ENCODE data around the gene P4HA1. TPM values are rescaled to one million over a fixed set of nuclear protein-coding genes. Genes with fewer than 3 reads are reported as not detected.
"Not testable (repeated sequence)": the region's sequence is repeated elsewhere in the genome, so short reads cannot be mapped to it uniquely, and the experiment has no call there.

The P4HA1 gene
- total RNA-seq, 1 experiment from 2014 or later = 20.9 TPM

DNA sequence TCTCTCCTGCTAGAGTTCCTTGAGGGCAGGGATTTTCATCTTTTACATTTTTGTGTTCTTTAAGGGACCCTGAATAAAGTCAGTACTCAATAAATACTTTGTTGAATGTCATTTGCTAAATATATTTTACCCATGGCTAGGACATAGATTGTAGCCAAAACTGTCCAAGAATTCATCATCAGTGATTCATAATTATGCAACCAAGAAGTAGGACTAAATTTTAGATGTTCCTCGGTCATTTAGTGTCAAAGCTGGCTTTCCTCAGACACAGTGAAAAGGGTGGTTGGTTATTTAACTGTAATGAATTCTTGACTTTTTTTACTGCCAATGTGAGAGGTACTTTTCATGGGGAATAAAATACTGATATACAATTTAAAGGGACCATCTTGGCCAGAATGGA lies 16.9 kb upstream of the P4HA1 start:
- Mint-ChIP-seq H3K36me3 (ENCODE audit: insufficient read depth, unreplicated experiment) (peaks cover 24% of the 10 kb centered on the region), H3K27me3 (ENCODE audit: unreplicated experiment) (no peaks in the 10 kb centered on the region), H3K27ac (ENCODE audit: unreplicated experiment) (no peak overlapping the region), H3K4me1 (ENCODE audit: low read depth, unreplicated experiment) (no peaks in the 10 kb centered on the region), H3K4me3 (ENCODE audit: low read depth, unreplicated experiment) (no peak overlapping the region), H3K9me3 (ENCODE audit: low read depth, unreplicated experiment) (peaks cover 5% of the 10 kb centered on the region)
- TF ChIP-seq, protein P1, sequence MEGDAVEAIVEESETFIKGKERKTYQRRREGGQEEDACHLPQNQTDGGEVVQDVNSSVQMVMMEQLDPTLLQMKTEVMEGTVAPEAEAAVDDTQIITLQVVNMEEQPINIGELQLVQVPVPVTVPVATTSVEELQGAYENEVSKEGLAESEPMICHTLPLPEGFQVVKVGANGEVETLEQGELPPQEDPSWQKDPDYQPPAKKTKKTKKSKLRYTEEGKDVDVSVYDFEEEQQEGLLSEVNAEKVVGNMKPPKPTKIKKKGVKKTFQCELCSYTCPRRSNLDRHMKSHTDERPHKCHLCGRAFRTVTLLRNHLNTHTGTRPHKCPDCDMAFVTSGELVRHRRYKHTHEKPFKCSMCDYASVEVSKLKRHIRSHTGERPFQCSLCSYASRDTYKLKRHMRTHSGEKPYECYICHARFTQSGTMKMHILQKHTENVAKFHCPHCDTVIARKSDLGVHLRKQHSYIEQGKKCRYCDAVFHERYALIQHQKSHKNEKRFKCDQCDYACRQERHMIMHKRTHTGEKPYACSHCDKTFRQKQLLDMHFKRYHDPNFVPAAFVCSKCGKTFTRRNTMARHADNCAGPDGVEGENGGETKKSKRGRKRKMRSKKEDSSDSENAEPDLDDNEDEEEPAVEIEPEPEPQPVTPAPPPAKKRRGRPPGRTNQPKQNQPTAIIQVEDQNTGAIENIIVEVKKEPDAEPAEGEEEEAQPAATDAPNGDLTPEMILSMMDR (IDR thresholded peaks at IDR 0.05; ENCODE audit: unreplicated experiment) = no peak
- intact Hi-C loops (cut with micrococcal nuclease; ENCODE audit: unreplicated experiment) = no loop called here
- CTCF ChIA-PET = no interaction called here
- no TSS peak for BruUV-seq (replicated peaks)
- DNase-seq = no peak

DNA sequence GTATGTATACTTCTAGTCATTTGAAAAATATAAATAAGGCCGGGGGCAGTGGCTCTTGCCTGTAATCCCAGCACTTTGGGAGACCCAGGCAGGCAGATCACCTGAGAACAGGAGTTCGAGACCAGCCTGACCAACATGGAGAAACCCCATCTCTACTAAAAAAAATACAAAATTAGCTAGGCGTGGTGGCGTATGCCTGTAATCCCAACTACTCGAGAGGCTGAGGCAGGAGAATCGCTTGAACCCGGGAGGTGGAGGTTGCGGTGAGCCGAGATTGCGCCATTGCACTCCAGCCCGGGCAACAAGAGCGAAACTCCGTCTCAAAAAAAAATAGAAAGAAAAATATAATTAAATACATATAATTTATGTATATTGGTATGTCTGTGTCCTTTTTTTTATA lies 15.4 kb upstream of the P4HA1 start:
- H3K9me3 Mint-ChIP-seq (ENCODE audit: low read depth, unreplicated experiment); H3K27ac Mint-ChIP-seq (ENCODE audit: unreplicated experiment); H3K27me3 Mint-ChIP-seq (ENCODE audit: unreplicated experiment); BruUV-seq (replicated peaks); DNase-seq; intact Hi-C loops (cut with micrococcal nuclease; ENCODE audit: unreplicated experiment); H3K4me1 Mint-ChIP-seq (ENCODE audit: low read depth, unreplicated experiment); H3K4me3 Mint-ChIP-seq (ENCODE audit: low read depth, unreplicated experiment): not testable (repeated sequence)
- peaks cover 28% of the 10 kb centered on the region for H3K36me3 Mint-ChIP-seq (ENCODE audit: insufficient read depth, unreplicated experiment)
- CTCF ChIA-PET = interaction anchor here (2.3 kb wide), 1 partner anchor 16 kb away, joined by 9 read pairs; the partner anchor contains the start of gene P4HA1

DNA sequence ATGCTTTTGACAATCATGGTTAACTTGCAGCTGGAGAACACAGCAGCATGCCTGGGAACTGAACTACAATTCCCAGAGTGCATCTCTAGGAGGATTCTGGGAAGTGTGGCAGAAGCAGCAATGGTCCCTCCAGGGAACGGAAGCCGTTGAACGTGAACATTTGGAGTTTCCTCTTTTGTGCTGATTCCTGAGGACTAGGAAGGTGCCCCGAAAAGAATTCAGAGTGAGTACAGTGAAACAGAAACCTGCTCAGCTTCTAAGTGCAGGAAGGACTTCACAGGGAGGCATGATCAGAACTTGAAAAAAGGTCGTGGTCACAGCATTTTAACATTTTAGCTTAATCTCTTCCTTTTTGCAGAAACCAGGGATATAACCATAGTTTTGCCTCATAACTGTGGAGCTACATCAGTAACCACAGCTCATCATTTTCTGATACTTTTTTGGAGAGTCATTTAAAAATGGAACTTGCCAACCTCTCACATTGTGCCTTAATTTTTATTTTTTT lies 13.7 kb upstream of the P4HA1 start, which contains the start of gene NUDT13:
TSS of gene NUDT13 (plus strand) at position 111 of the 505 bp plus-strand sequence. CDS start 3,911 bp downstream, outside the sequence.
- H3K9me3 Mint-ChIP-seq (ENCODE audit: low read depth, unreplicated experiment) = peaks cover 5% of the 10 kb centered on the region
- H3K27ac Mint-ChIP-seq (ENCODE audit: unreplicated experiment) = peak within 1 kb of the TSS; percentile 56
- DNase-seq = peak; percentile 33
- no peaks in the 10 kb centered on the region for H3K27me3 Mint-ChIP-seq (ENCODE audit: unreplicated experiment)
- TSS peak; percentile 37 for BruUV-seq (replicated peaks)
- CTCF ChIA-PET = interaction anchor here (1.6 to 2.3 kb wide), 2 partner anchors 11 to 14 kb away, joined by 5 to 9 read pairs; partner anchors contain the start of gene P4HA1
- H3K36me3 Mint-ChIP-seq (ENCODE audit: insufficient read depth, unreplicated experiment) = peaks cover 28% of the 10 kb centered on the region
- TF ChIP-seq, protein P1 (IDR thresholded peaks at IDR 0.05; ENCODE audit: unreplicated experiment) = no peak
- H3K4me1 Mint-ChIP-seq (ENCODE audit: low read depth, unreplicated experiment) = no peaks in the 10 kb centered on the region
- intact Hi-C loops (cut with micrococcal nuclease; ENCODE audit: unreplicated experiment) = no loop called here
- peak within 1 kb of the TSS; percentile 65 for H3K4me3 Mint-ChIP-seq (ENCODE audit: low read depth, unreplicated experiment)

DNA sequence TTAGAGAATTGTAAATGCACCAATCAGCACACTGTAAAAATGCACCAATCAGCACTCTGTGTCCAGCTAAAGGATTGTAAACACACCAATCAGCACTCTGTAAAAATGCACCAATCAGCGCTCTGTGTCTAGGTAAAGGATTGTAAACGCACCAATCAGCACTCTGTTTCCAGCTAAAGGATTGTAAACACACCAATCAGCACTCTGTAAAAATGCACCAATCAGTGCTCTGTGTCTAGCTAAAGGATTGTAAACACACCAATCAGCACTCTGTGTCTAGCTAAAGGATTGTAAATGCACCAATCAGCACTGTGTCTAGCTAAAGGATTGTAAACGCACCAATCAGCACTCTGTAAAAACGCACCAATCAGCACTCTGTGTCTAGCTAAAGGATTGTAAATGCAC lies 12.6 kb upstream of the P4HA1 start:
- H3K9me3 Mint-ChIP-seq (ENCODE audit: low read depth, unreplicated experiment); intact Hi-C loops (cut with micrococcal nuclease; ENCODE audit: unreplicated experiment): not testable (repeated sequence)
- CTCF ChIA-PET = interaction anchor here (0.7 to 1.6 kb wide), 2 partner anchors 10 to 1933 kb away, joined by 3 to 5 read pairs; no protein-coding TSS in a partner anchor

GRCh38 chr10:73106301-73106700 lies 9.6 kb upstream of the P4HA1 start:
- no TSS peak for BruUV-seq (replicated peaks)
- Mint-ChIP-seq H3K9me3 (ENCODE audit: low read depth, unreplicated experiment) (peaks cover 5% of the 10 kb centered on the region), H3K27me3 (ENCODE audit: unreplicated experiment) (no peaks in the 10 kb centered on the region), H3K36me3 (ENCODE audit: insufficient read depth, unreplicated experiment) (peaks cover 25% of the 10 kb centered on the region), H3K4me1 (ENCODE audit: low read depth, unreplicated experiment) (no peaks in the 10 kb centered on the region), H3K27ac (ENCODE audit: unreplicated experiment) (no peak overlapping the region), H3K4me3 (ENCODE audit: low read depth, unreplicated experiment) (no peak overlapping the region)
- TF ChIP-seq, protein P1 (IDR thresholded peaks at IDR 0.05; ENCODE audit: unreplicated experiment) = no peak
- CTCF ChIA-PET = no interaction called here
- intact Hi-C loops (cut with micrococcal nuclease; ENCODE audit: unreplicated experiment) = no loop called here
- DNase-seq = no peak

More for the DNA sequence above, 12.6 kb upstream of the P4HA1 start:
- peaks cover 28% of the 10 kb centered on the region for H3K36me3 Mint-ChIP-seq (ENCODE audit: insufficient read depth, unreplicated experiment)
- DNase-seq; BruUV-seq (replicated peaks); H3K27me3 Mint-ChIP-seq (ENCODE audit: unreplicated experiment); H3K4me3 Mint-ChIP-seq (ENCODE audit: low read depth, unreplicated experiment); H3K4me1 Mint-ChIP-seq (ENCODE audit: low read depth, unreplicated experiment); H3K27ac Mint-ChIP-seq (ENCODE audit: unreplicated experiment): not testable (repeated sequence)

Data from Calu3 (cell line).